HepG2 (cell line): ENCODE data around the gene ABCB11. TPM values are rescaled to one million over a fixed set of nuclear protein-coding genes. Genes with fewer than 3 reads are reported as not detected.

Experiments used
- ATAC-seq: fragments of 200-7000 bp; cut with Tn5 transposase; 3 replicates; pipeline ENCODE4 v1.9.1; 2020; ENCODE audit warnings: mild to moderate bottlenecking, moderate library complexity
- BruUV-seq: library from RNA; stranded (reverse); fragments of 400-500 nt; replicated peaks from 2 replicates; lab custom pipeline; 2021; lab: Mats Ljungman, UMichigan
- CTCF ChIA-PET: fragments of 300-600 bp; formaldehyde crosslinking; extraction: SDS; loops from one replicate; lab custom pipeline; 2021; ENCODE audit warnings: low total read pairs, inconsistent platforms, low intra/inter-chr PET ratio; lab: Yijun Ruan, JAX
- POLR2A ChIA-PET: fragments of 350-600 bp; sonication (Branson Sonifier 250); formaldehyde crosslinking; loops from one replicate; lab custom pipeline; 2020; ENCODE audit warnings: antibody characterized with exemption, inconsistent platforms; lab: Yijun Ruan, JAX
- DNase-seq: peaks from one replicate; pipeline ENCODE4 v3.0.0-alpha.2; 2015; ENCODE audit warnings: low spot score
- FAIRE-seq: peaks from 3 replicates; lab custom pipeline; 2011; peaks lifted over from hg19 to GRCh38; lab: Jason Lieb, UNC
- H2AFZ ChIP-seq: one replicate; pipeline ENCODE4 v1.6.1; 2011; ENCODE audit warnings: low read length, inconsistent platforms
- H3K27ac ChIP-seq: fragments of 300-600 bp; 3 replicates; pipeline ENCODE4 v1.8.0; 2011; ENCODE audit warnings: mixed run types, mild to moderate bottlenecking, mixed read lengths, low read length, inconsistent platforms; ENCODE audit not compliant: insufficient read depth; ENCODE audit errors: extremely low read length
- H3K27me3 ChIP-seq, 2 experiments: fragments of 200-600 bp in 1 of 2; 2 replicates in 1 of 2; 3 replicates in 1 of 2; pipeline versions ENCODE4 v1.6.0 to v1.8.0; 2011; ENCODE audit warnings: low read length in 2 of 2, mild to moderate bottlenecking in 2 of 2, moderate library complexity in 2 of 2, inconsistent platforms in 1 of 2; ENCODE audit not compliant: insufficient read depth in 2 of 2, control insufficient read depth in 1 of 2
- H3K36me3 ChIP-seq, 2 experiments: fragments of 200-600 bp in 1 of 2; replicated peaks in 1 of 2; 2 replicates in 1 of 2; 3 replicates in 1 of 2; pipeline versions ENCODE4 v1.5.1 to v1.8.0; 2011; ENCODE audit warnings: low read length in 2 of 2, inconsistent platforms in 1 of 2; ENCODE audit not compliant: insufficient read depth in 2 of 2, control insufficient read depth in 1 of 2
- H3K4me1 ChIP-seq: 2 replicates; pipeline ENCODE4 v1.5.1; 2012; ENCODE audit warnings: low read length, inconsistent platforms; ENCODE audit not compliant: insufficient read depth
- H3K4me2 ChIP-seq: 2 replicates; pipeline ENCODE4 v1.6.0; 2011; ENCODE audit warnings: low read depth, low read length, inconsistent platforms
- H3K4me3 ChIP-seq, 3 experiments: fragments of 200-600 bp in 1 of 3; sonication (generic), shearing (Covaris generic) in 1 of 3; replicated peaks in 1 of 3; 2 replicates each; pipeline ENCODE4 v1.5.1; 2011 to 2016; ENCODE audit warnings: low read length in 3 of 3, inconsistent platforms in 2 of 3, low read depth in 2 of 3, mild to moderate bottlenecking in 2 of 3, control low read depth in 1 of 3, mixed read lengths in 1 of 3; ENCODE audit not compliant: insufficient read depth in 1 of 3
- H3K79me2 ChIP-seq: one replicate; pipeline ENCODE4 v1.6.1; 2011; ENCODE audit warnings: low read length, inconsistent platforms; ENCODE audit not compliant: insufficient read depth
- H3K9ac ChIP-seq: 2 replicates; pipeline ENCODE4 v1.6.0; 2011; ENCODE audit warnings: mild to moderate bottlenecking, low read depth, low read length, inconsistent platforms; ENCODE audit not compliant: insufficient read depth
- H3K9me3 ChIP-seq: 2 replicates; pipeline ENCODE4 v1.5.1; 2012; ENCODE audit warnings: mild to moderate bottlenecking, low read length
- H4K20me1 ChIP-seq: 2 replicates; pipeline ENCODE4 v1.6.0; 2011; ENCODE audit warnings: inconsistent platforms, mild to moderate bottlenecking, low read length, moderate library complexity; ENCODE audit not compliant: insufficient read depth
- AKAP8 ChIP-seq: sonication (generic); formaldehyde crosslinking; IDR thresholded peaks from 2 replicates; pipeline ENCODE4 v1.5.1; 2020; ENCODE audit warnings: mild to moderate bottlenecking, missing genetic modification reagents
- CAMTA2 ChIP-seq: sonication (generic); formaldehyde crosslinking; IDR thresholded peaks from 2 replicates; pipeline ENCODE4 v1.4.0; 2020; ENCODE audit warnings: mild to moderate bottlenecking, missing genetic modification reagents, borderline replicate concordance
- DR1 ChIP-seq: sonication (generic); formaldehyde crosslinking; IDR thresholded peaks from 2 replicates; pipeline ENCODE4 v1.8.0; 2021; ENCODE audit warnings: mild to moderate bottlenecking, missing genetic modification reagents, inconsistent platforms
- EEA1 ChIP-seq: sonication (generic); formaldehyde crosslinking; IDR thresholded peaks from 2 replicates; pipeline ENCODE4 v1.5.1; 2020; ENCODE audit warnings: mild to moderate bottlenecking, missing genetic modification reagents, borderline replicate concordance
- FOXM1 ChIP-seq: sonication (generic); formaldehyde crosslinking; IDR thresholded peaks from 2 replicates; pipeline ENCODE4 v1.5.0; 2020; ENCODE audit warnings: missing genetic modification reagents
- JUNB ChIP-seq: sonication (generic); formaldehyde crosslinking; IDR thresholded peaks from 2 replicates; pipeline ENCODE4 v1.8.0; 2022; ENCODE audit warnings: missing genetic modification reagents, mild to moderate bottlenecking, borderline replicate concordance
- NR2F2 ChIP-seq: IDR thresholded peaks from 2 replicates; pipeline ENCODE4 v1.6.1; 2012; ENCODE audit warnings: low read depth, inconsistent platforms, borderline replicate concordance
- POLR2AphosphoS2 ChIP-seq: IDR thresholded peaks from 2 replicates; pipeline ENCODE4 v1.6.1; 2011; ENCODE audit warnings: low read depth, low read length, improper control_type of control experiment
- RAD51 ChIP-seq: fragments of 450-650 bp; IDR thresholded peaks from 2 replicates; pipeline ENCODE4 v1.6.1; 2016; ENCODE audit warnings: borderline replicate concordance
- TOPORS ChIP-seq: sonication (generic); formaldehyde crosslinking; IDR thresholded peaks from 2 replicates; pipeline ENCODE4 v1.8.0; 2023; ENCODE audit warnings: mild to moderate bottlenecking, missing genetic modification reagents
- ZMYM2 ChIP-seq: sonication (generic); formaldehyde crosslinking; IDR thresholded peaks from 2 replicates; pipeline ENCODE4 v1.8.0; 2022; ENCODE audit warnings: mild to moderate bottlenecking, missing genetic modification reagents
- ZNF546 ChIP-seq: sonication (generic); formaldehyde crosslinking; conservative IDR thresholded peaks from 2 replicates; pipeline ENCODE4 v1.8.1; 2023; ENCODE audit warnings: mild to moderate bottlenecking, missing genetic modification reagents
- ZNF556 ChIP-seq: sonication (generic); formaldehyde crosslinking; IDR thresholded peaks from 2 replicates; pipeline ENCODE4 v1.4.0; 2020; ENCODE audit warnings: mild to moderate bottlenecking, missing genetic modification reagents, borderline replicate concordance
- ZNF720 ChIP-seq: sonication (generic); formaldehyde crosslinking; IDR thresholded peaks from 2 replicates; pipeline ENCODE4 v1.4.0; 2020; ENCODE audit warnings: missing genetic modification reagents
- ZSCAN30 ChIP-seq: sonication (generic); formaldehyde crosslinking; IDR thresholded peaks from 2 replicates; pipeline ENCODE4 v1.5.0; 2020; ENCODE audit warnings: mild to moderate bottlenecking, missing genetic modification reagents
- WGBS: methylation state at CpG from one replicate; pipeline ENCODE4 v1.1.6; 2017; ENCODE audit warnings: low lambda C conversion rate; 5-methylcytosine and 5-hydroxymethylcytosine counted together
- in situ Hi-C: cut with HindIII; loops from 2 replicates; pipeline ENCODE4 v1.10.0; 2017; ENCODE audit warnings: low pct_unique_long_range_greater_than_20kb; ENCODE audit not compliant: extremely low pct_ligation_motif_present
- intact Hi-C: fragments of 100-400 bp; cut with micrococcal nuclease; formaldehyde crosslinking; loops from one replicate; pipeline ENCODE4 v1.10.0; 2022; ENCODE audit not compliant: unreplicated experiment
- polyA plus RNA-seq, 8 experiments: library from polyadenylated mRNA; depleted of rRNA in 3 of 8; stranded (reverse) in 7 of 8; unstranded in 1 of 8; fragments of >200 nt; fragmentation: Illumina TruSeq in 4 of 8; extraction: Trizol in 4 of 8; gene quantifications; 2 replicates each; pipeline versions ENCODE4 v1.2.1 to v1.2.3, GENCODE V29; 2011 to 2016; ENCODE audit warnings: low read depth in 4 of 8, missing spikeins in 1 of 8, mixed read lengths in 1 of 8; ENCODE audit not compliant: insufficient read depth in 1 of 8
- total RNA-seq, 5 experiments: library from RNA; depleted of rRNA; stranded (reverse); fragments of >200 nt; fragmentation: Illumina TruSeq; extraction: Trizol; gene quantifications; 2 replicates each; pipeline ENCODE4 v1.2.3, GENCODE V29; 2016; ENCODE audit warnings: low read depth in 1 of 5
- TF ChIP-seq, protein P1 (sequence below): sonication (generic); formaldehyde crosslinking; IDR thresholded peaks from 2 replicates; pipeline ENCODE4 v1.4.0; 2020; ENCODE audit warnings: mild to moderate bottlenecking, missing genetic modification reagents
- TF ChIP-seq, protein P2 (sequence below): sonication (generic); formaldehyde crosslinking; conservative IDR thresholded peaks from 2 replicates; pipeline ENCODE4 v1.4.0; 2020; ENCODE audit warnings: missing genetic modification reagents
- TF ChIP-seq, protein P3 (sequence below): sonication (generic); formaldehyde crosslinking; IDR thresholded peaks from 2 replicates; pipeline ENCODE4 v1.4.0; 2020; ENCODE audit warnings: mild to moderate bottlenecking, missing genetic modification reagents
- TF ChIP-seq, protein P4 (sequence below): sonication (generic); formaldehyde crosslinking; IDR thresholded peaks from 2 replicates; pipeline ENCODE4 v1.5.0; 2020; ENCODE audit warnings: mild to moderate bottlenecking, missing genetic modification reagents

Gene ABCB11
- total and polyA plus RNA-seq, 2 of the 13 experiments (the other 11 are each of a cell fraction or from before 2014, with no cell fraction given), result not detected

DNA sequence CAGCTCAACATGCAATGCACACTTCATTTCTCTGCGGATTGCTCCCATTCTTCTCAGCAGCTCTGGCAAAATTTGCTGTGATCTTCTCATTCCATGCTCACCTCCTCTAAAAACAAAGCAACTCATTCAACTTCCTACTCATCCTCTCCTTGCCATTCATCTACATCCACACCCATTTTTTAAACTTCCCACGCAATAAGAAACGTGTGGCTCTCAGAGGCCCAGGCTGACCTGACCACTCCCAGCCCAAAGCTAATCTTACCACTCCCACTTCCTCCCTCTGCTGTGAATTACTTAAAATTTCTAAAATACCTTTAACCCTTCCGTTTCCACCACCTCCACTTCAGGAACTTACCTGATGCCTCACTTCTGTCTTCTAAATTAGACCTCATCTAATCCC, 15.2 kb downstream of the ABCB11 start:
- ATAC-seq, result no peak

More for the DNA sequence above, 15.2 kb downstream of the ABCB11 start:
- no peaks in the 10 kb centered on the region for H3K27me3 ChIP-seq
- peaks cover 19% of the 10 kb centered on the region for H3K4me1 ChIP-seq
- POLR2A ChIA-PET, result no interaction called here
- 53% methylated on average over 4 of the region's 4 CpGs for WGBS
- DNase-seq, result no peak
- no peak overlapping the region for H3K9ac ChIP-seq
- in situ Hi-C loops, result no loop called here
- FAIRE-seq, result no peak
- no TSS peak for BruUV-seq
- CTCF ChIA-PET, result no interaction called here
- H3K4me3 ChIP-seq, result no peak overlapping the region
- no peaks in the 10 kb centered on the region for H3K79me2 ChIP-seq
- H3K4me2 ChIP-seq, result no peak overlapping the region
- no peaks in the 10 kb centered on the region for H4K20me1 ChIP-seq
- H3K9me3 ChIP-seq, result no peaks in the 10 kb centered on the region
- no peak overlapping the region for H3K27ac ChIP-seq
- no peak overlapping the region for H2AFZ ChIP-seq
- no peaks in the 10 kb centered on the region for H3K36me3 ChIP-seq
- TF ChIP-seq DR1 (CRISPR knock-in tag) (no peak), ZSCAN30 (CRISPR knock-in tag) (no peak), CAMTA2 (CRISPR knock-in tag) (no peak), ZMYM2 (no peak), AKAP8 (CRISPR knock-in tag) (no peak), POLR2AphosphoS2 (no peak), TOPORS (CRISPR knock-in tag) (no peak), ZNF546 (CRISPR knock-in tag) (no peak), NR2F2 (no peak), FOXM1 (CRISPR knock-in tag) (no peak), ZNF720 (no peak), ZNF556 (CRISPR knock-in tag) (no peak), JUNB (no peak), EEA1 (no peak), RAD51 (no peak)
- TF ChIP-seq, protein P1, sequence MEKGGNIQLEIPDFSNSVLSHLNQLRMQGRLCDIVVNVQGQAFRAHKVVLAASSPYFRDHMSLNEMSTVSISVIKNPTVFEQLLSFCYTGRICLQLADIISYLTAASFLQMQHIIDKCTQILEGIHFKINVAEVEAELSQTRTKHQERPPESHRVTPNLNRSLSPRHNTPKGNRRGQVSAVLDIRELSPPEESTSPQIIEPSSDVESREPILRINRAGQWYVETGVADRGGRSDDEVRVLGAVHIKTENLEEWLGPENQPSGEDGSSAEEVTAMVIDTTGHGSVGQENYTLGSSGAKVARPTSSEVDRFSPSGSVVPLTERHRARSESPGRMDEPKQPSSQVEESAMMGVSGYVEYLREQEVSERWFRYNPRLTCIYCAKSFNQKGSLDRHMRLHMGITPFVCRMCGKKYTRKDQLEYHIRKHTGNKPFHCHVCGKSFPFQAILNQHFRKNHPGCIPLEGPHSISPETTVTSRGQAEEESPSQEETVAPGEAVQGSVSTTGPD, result no peak
- TF ChIP-seq, protein P2, sequence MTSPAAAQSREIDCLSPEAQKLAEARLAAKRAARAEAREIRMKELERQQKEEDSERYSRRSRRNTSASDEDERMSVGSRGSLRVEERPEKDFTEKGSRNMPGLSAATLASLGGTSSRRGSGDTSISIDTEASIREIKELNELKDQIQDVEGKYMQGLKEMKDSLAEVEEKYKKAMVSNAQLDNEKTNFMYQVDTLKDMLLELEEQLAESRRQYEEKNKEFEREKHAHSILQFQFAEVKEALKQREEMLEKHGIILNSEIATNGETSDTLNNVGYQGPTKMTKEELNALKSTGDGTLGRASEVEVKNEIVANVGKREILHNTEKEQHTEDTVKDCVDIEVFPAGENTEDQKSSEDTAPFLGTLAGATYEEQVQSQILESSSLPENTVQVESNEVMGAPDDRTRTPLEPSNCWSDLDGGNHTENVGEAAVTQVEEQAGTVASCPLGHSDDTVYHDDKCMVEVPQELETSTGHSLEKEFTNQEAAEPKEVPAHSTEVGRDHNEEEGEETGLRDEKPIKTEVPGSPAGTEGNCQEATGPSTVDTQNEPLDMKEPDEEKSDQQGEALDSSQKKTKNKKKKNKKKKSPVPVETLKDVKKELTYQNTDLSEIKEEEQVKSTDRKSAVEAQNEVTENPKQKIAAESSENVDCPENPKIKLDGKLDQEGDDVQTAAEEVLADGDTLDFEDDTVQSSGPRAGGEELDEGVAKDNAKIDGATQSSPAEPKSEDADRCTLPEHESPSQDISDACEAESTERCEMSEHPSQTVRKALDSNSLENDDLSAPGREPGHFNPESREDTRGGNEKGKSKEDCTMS (CRISPR knock-in tag), result no peak
- TF ChIP-seq, protein P3, sequence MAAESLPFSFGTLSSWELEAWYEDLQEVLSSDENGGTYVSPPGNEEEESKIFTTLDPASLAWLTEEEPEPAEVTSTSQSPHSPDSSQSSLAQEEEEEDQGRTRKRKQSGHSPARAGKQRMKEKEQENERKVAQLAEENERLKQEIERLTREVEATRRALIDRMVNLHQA (CRISPR knock-in tag), result no peak
- TF ChIP-seq, protein P4, sequence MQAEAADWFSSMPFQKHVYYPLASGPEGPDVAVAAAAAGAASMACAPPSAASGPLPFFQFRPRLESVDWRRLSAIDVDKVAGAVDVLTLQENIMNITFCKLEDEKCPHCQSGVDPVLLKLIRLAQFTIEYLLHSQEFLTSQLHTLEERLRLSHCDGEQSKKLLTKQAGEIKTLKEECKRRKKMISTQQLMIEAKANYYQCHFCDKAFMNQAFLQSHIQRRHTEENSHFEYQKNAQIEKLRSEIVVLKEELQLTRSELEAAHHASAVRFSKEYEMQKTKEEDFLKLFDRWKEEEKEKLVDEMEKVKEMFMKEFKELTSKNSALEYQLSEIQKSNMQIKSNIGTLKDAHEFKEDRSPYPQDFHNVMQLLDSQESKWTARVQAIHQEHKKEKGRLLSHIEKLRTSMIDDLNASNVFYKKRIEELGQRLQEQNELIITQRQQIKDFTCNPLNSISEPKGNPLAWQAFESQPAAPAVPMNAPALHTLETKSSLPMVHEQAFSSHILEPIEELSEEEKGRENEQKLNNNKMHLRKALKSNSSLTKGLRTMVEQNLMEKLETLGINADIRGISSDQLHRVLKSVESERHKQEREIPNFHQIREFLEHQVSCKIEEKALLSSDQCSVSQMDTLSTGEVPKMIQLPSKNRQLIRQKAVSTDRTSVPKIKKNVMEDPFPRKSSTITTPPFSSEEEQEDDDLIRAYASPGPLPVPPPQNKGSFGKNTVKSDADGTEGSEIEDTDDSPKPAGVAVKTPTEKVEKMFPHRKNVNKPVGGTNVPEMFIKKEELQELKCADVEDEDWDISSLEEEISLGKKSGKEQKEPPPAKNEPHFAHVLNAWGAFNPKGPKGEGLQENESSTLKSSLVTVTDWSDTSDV, result no peak
- intact Hi-C loops, result no loop called here
